Gastroesophageal sphincter (tissue), 4 donors: ENCODE measurements around the gene BNIPL. TPM values are rescaled to one million over a fixed set of nuclear protein-coding genes. Genes with fewer than 3 reads are reported as not detected.

ENCODE experiments used
- ATAC-seq: fragments of 150-250 bp; one replicate; pipeline ENCODE4 v1.9.1; 2016; ENCODE audit warnings: mild to moderate bottlenecking, moderate library complexity
- H3K27ac ChIP-seq, 4 donors: fragments of 200-600 bp; sonication (generic) in 3 of 4; 1 replicate in 3 of 4; 2 replicates in 1 of 4; pipeline ENCODE4 v1.5.1; 2016 to 2019
- H3K27me3 ChIP-seq: fragments of 200-600 bp; sonication (generic); one replicate; pipeline ENCODE4 v1.5.1; 2019
- H3K36me3 ChIP-seq, 2 donors: fragments of 200-600 bp; sonication (generic); one replicate each; pipeline ENCODE4 v1.5.1; 2019; ENCODE audit warnings: control low read depth in 1 of 2
- H3K4me1 ChIP-seq, 3 donors: fragments of 200-600 bp; sonication (generic); 1 replicate in 2 of 3; 2 replicates in 1 of 3; pipeline ENCODE4 v1.5.1; 2016 to 2019; ENCODE audit warnings: control low read depth in 2 of 3
- H3K4me3 ChIP-seq, 2 donors: fragments of 200-600 bp; sonication (generic); one replicate each; pipeline ENCODE4 v1.5.1; 2019; ENCODE audit warnings: mild to moderate bottlenecking in 1 of 2, moderate library complexity in 1 of 2
- H3K9me3 ChIP-seq, 3 donors: fragments of 200-600 bp; sonication (generic); one replicate each; pipeline ENCODE4 v1.5.1; 2017 to 2019; ENCODE audit warnings: control low read depth in 2 of 3
- EP300 ChIP-seq: sonication (generic); formaldehyde crosslinking; IDR thresholded peaks from one replicate; pipeline ENCODE4 v1.6.1; 2017; ENCODE audit warnings: antibody characterized with exemption, mild to moderate bottlenecking
- POLR2A ChIP-seq, 2 donors: fragments of 450-650 bp; IDR thresholded peaks; one replicate each; pipeline ENCODE4 v1.6.1; 2017; ENCODE audit warnings: antibody characterized with exemption in 2 of 2, mild to moderate bottlenecking in 2 of 2, moderate library complexity in 1 of 2
- POLR2AphosphoS5 ChIP-seq: sonication (generic); formaldehyde crosslinking; IDR thresholded peaks from one replicate; pipeline ENCODE4 v1.6.1; 2017; ENCODE audit warnings: antibody characterized with exemption
- WGBS, 2 donors: methylation state at CpG; one replicate each; pipeline ENCODE4 v1.1.5; 2018; ENCODE audit warnings: low coverage in 1 of 2; 5-methylcytosine and 5-hydroxymethylcytosine counted together
- total RNA-seq, 4 donors: library from RNA; depleted of rRNA; stranded (reverse); fragments of >200 nt; gene quantifications; one replicate each; pipeline ENCODE4 v1.1.0, GENCODE V29; 2016
- TF ChIP-seq, protein P1 (sequence below), 4 experiments: fragments of 200-600 bp in 2 of 4; fragments of 450-650 bp in 2 of 4; sonication (generic) in 1 of 4; IDR thresholded peaks; one replicate each; pipeline ENCODE4 v1.5.1; 2017 to 2019; ENCODE audit warnings: antibody characterized with exemption in 4 of 4, mild to moderate bottlenecking in 2 of 4, moderate library complexity in 2 of 4

Gene BNIPL
- total RNA-seq, 4 donors from 2014 or later, result 0.13 to 6.1 (median 0.70) TPM

DNA sequence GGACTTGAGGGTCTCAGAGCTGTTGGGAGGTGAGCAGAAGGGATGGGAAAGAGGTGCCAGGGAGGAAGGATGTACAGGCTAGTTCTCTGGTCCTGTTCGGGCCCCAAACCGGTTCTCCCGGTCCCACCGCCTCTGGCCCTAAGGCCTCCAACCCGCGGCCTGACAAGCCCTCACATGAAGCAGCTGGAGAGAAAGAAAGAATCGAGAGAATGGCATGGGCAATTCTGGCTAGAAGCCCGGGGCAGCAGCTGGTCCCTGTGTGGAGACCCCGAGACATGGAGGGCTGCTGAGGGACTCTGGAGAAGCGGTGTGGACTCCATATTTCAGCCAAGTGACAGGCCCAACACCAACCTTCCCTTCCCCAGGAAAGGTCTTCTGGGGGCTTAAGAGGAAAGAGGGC is 22.3 kb downstream of the BNIPL start:
- no peaks in the 10 kb centered on the region for H3K27me3 ChIP-seq
- peaks cover 0 to 30% of the 10 kb centered on the region in 2 donors for H3K36me3 ChIP-seq
- peaks cover 0 to 55% (median 13%) of the 10 kb centered on the region in 3 donors for H3K4me1 ChIP-seq
- WGBS, 2 donors, result 0% methylated on average over 5 of the region's 10 CpGs; no CpG with 5 or more reads in 1 of the 2 donors
- TF ChIP-seq EP300, result no peak
- no peak for TF ChIP-seq POLR2A (IDR thresholded peaks at IDR 0.05)
- TF ChIP-seq POLR2AphosphoS5, result no peak
- TF ChIP-seq, protein P1, sequence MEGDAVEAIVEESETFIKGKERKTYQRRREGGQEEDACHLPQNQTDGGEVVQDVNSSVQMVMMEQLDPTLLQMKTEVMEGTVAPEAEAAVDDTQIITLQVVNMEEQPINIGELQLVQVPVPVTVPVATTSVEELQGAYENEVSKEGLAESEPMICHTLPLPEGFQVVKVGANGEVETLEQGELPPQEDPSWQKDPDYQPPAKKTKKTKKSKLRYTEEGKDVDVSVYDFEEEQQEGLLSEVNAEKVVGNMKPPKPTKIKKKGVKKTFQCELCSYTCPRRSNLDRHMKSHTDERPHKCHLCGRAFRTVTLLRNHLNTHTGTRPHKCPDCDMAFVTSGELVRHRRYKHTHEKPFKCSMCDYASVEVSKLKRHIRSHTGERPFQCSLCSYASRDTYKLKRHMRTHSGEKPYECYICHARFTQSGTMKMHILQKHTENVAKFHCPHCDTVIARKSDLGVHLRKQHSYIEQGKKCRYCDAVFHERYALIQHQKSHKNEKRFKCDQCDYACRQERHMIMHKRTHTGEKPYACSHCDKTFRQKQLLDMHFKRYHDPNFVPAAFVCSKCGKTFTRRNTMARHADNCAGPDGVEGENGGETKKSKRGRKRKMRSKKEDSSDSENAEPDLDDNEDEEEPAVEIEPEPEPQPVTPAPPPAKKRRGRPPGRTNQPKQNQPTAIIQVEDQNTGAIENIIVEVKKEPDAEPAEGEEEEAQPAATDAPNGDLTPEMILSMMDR (IDR thresholded peaks at IDR 0.05), result no peak
- H3K9me3 ChIP-seq, result no peaks in the 10 kb centered on the region
- ATAC-seq, result no peak
- H3K27ac ChIP-seq, result peak overlapping the region; percentile 76 to 95 (median 94)
- peak overlapping the region; percentile 90 to 95 for H3K4me3 ChIP-seq

DNA sequence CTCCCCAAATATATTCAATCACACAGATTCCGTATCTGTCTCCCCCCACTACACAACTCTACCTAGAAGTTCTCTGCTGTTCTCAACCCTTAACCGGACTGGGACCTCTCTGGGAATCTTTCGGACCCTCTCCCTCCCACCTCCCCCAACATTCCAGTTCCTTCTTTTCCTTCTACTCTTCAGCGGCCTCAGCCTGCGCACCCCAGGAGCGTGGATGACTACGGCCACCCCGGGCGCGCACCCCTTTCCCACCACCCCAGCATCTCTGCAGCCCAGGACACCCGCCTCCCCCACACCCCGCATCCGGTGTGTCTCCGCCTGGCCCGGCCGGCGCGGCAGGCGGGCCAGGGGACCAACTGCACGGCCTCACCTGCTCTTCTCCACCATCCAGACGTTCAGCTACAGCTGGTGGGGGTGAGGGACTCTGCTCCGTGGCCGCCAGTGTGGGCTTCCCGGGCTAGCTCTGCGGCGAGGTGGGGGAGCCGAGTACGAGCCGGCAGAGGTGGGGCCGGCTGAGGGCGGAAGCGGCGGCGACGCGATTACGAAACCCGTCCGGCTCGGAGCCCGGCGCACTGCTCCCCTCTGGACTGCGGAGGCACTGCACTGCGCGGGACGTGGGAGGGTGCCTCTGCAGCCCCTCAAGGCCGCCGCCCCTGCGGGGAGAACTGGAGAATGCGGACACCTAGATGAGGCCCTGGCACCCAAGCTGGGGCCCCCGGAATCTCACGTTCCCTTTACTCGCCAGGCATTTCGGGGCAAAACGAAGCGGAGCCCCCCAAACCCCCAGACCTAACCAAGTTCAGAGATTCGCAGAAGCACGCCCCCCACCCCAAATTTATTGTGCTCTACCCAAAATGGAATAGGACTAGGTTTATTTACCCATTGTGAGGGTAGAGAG is 23.0 kb downstream of the BNIPL start, which contains the start of gene CDC42SE1:
Gene CDC42SE1 (minus strand): TSS at position 514 of the 898 bp plus-strand sequence. CDS start 3,892 bp downstream, outside the sequence.
- peaks cover 0 to 55% (median 13%) of the 10 kb centered on the region in 3 donors for H3K4me1 ChIP-seq
- no peaks in the 10 kb centered on the region for H3K27me3 ChIP-seq
- peak; percentile 96 for ATAC-seq
- H3K36me3 ChIP-seq, result peaks cover 0 to 23% of the 10 kb centered on the region in 2 donors
- H3K27ac ChIP-seq, result peak within 1 kb of the TSS; percentile 76 to 95 (median 94)
- WGBS, 2 donors, result 0% methylated on average over 3 to 9 of the region's 58 CpGs
- H3K9me3 ChIP-seq, result no peaks in the 10 kb centered on the region
- peak within 1 kb of the TSS; percentile 90 to 95 for H3K4me3 ChIP-seq
- TF ChIP-seq EP300, result no peak
- TF ChIP-seq, protein P1 (IDR thresholded peaks at IDR 0.05), result peak; percentile 86 to 96 (median 92)
- TF ChIP-seq POLR2AphosphoS5, result peak; percentile 95
- TF ChIP-seq POLR2A (IDR thresholded peaks at IDR 0.05), result peak; percentile 87 to 88

DNA sequence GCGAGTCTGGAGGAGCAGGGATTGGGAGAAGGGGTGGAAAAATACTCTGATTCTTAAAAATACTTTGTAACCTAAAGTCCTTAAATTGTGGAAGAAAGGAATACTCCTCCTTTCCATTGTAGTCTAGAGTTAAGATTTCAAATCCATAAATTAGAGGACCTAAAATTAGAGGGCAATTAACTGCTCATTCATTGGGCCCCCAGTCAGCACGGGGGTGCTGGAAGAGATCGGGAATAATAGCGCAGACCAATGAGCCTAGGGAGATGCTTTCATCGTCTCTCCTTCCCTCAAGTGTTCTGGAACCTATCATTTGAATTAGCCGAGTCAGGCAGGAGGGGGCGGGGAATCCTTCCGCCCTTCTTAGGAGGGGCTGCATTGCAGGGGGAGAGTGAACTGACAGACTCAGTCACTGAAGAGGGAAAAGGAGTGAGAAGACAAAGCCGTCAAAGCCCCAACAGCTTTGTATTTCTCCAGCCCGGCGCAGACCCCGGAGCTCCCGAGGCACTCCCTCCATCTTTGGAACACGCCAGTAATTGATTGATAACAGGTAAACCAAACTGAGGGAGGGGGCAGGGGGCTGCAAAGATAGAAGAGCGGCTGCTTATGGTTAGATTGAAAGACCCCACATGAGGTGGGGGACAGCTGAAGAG is 23.7 kb downstream of the BNIPL start, which contains the start of gene MLLT11:
Gene MLLT11 (plus strand): TSS at position 391 of the 650 bp plus-strand sequence. CDS start 6,828 bp downstream, outside the sequence.
- peak within 1 kb of the TSS; percentile 76 to 95 (median 94) for H3K27ac ChIP-seq
- peaks cover 0 to 51% (median 13%) of the 10 kb centered on the region in 3 donors for H3K4me1 ChIP-seq
- peak within 1 kb of the TSS; percentile 90 to 95 for H3K4me3 ChIP-seq
- peak; percentile 44 for ATAC-seq
- TF ChIP-seq EP300 (no peak), POLR2AphosphoS5 (peak; percentile 30)
- H3K36me3 ChIP-seq, result peaks cover 0 to 16% of the 10 kb centered on the region in 2 donors
- 2 to 4% methylated on average over 9 to 14 of the region's 15 CpGs for WGBS, 2 donors
- H3K27me3 ChIP-seq, result no peaks in the 10 kb centered on the region
- no peaks in the 10 kb centered on the region for H3K9me3 ChIP-seq

DNA sequence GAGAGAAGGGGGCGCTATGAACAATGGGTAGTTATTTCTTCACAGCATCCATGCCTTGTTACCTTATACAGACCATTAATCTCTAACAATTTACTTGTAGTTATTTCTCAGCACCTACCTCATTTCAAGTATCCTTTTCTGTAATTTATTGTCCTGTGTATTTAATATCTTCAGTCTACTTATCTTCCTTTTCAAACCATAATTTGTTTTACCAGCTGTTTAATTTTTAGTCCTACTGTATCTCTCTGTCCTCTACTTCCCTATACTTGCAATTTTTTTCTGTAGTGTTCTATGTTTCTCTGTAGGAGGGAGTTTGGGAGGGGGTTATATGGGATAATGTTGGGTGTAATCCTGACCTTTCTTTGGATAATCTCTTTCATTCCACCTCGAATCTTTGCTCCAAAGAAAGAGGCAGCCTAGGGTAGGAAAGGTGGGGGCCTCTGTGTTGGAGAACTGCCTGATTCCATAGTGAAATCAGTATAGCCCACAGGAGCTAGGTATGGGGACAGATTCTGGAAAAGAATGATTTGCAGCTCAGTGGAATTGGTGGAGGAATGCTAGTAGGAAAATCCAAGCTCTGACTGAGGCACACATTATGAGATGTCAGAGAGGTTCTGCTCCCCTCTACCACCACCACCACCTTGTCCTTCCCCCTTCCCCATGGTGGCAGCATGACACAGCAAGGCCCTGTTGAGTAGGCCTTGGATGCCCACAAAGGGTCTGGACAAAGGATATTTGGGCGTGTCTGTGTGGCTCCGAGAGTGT is 24.5 kb downstream of the BNIPL start:
- Histone ChIP-seq H3K9me3 (no peaks in the 10 kb centered on the region), H3K27me3 (no peaks in the 10 kb centered on the region), H3K36me3 (peaks cover 0 to 9% of the 10 kb centered on the region in 2 donors), H3K4me1 (peaks cover 0 to 44% (median 13%) of the 10 kb centered on the region in 3 donors), H3K4me3 (peak overlapping the region; percentile 90 to 95), H3K27ac (peak overlapping the region in 3 of 4 donors; percentile 93 to 95 (median 94))
- no peak for ATAC-seq
- no peak for TF ChIP-seq POLR2AphosphoS5
- no peak for TF ChIP-seq POLR2A (IDR thresholded peaks at IDR 0.05)
- TF ChIP-seq EP300, result no peak
- TF ChIP-seq, protein P1 (IDR thresholded peaks at IDR 0.05), result no peak
- WGBS, 2 donors, result 49 to 58% methylated on average over 4 of the region's 4 CpGs
